Activated T-cell treated with anti-CD3 and anti-CD28 coated beads, Interleukin-2, amount 50 U/mL, for 24 hours (primary cell): Measurements from ENCODE around the gene SLC6A17.

ENCODE experiments used
- DNase-seq: peaks from one replicate; pipeline ENCODE4 v3.0.0-alpha.2; 2020
- H3K27ac Mint-ChIP-seq: 2 replicates; pipeline ENCODE4 v1.8.0; 2020; ENCODE audit warnings: mild to moderate bottlenecking, mixed read lengths
- H3K27me3 Mint-ChIP-seq: 2 replicates; pipeline ENCODE4 v1.8.0; 2020; ENCODE audit warnings: mixed read lengths
- H3K36me3 Mint-ChIP-seq: 2 replicates; pipeline ENCODE4 v1.8.0; 2020; ENCODE audit warnings: low read depth, mixed read lengths
- H3K4me1 Mint-ChIP-seq: 2 replicates; pipeline ENCODE4 v1.8.0; 2020; ENCODE audit warnings: low read depth, mixed read lengths
- H3K4me3 Mint-ChIP-seq: 2 replicates; pipeline ENCODE4 v1.8.0; 2020; ENCODE audit warnings: mild to moderate bottlenecking, moderate library complexity, mixed read lengths
- H3K9me3 Mint-ChIP-seq: 2 replicates; pipeline ENCODE4 v1.8.0; 2020; ENCODE audit warnings: mixed read lengths

Gene SLC6A17

GRCh38 chr1:110237386-110238152 is 87.3 kb downstream of the SLC6A17 start:
- no peak for DNase-seq
- no peak overlapping the region for H3K4me3 Mint-ChIP-seq
- H3K36me3 Mint-ChIP-seq = peaks cover 30% of the 10 kb centered on the region
- H3K9me3 Mint-ChIP-seq = no peaks in the 10 kb centered on the region
- peaks cover 62% of the 10 kb centered on the region for H3K4me1 Mint-ChIP-seq
- H3K27me3 Mint-ChIP-seq = no peaks in the 10 kb centered on the region
- H3K27ac Mint-ChIP-seq = no peak overlapping the region

- peak overlapping the region; percentile 42 for H3K27ac Mint-ChIP-seq
- H3K4me1 Mint-ChIP-seq = peaks cover 62% of the 10 kb centered on the region
- H3K27me3 Mint-ChIP-seq = no peaks in the 10 kb centered on the region
- no peaks in the 10 kb centered on the region for H3K9me3 Mint-ChIP-seq
- no peak for DNase-seq
- H3K36me3 Mint-ChIP-seq = peaks cover 14% of the 10 kb centered on the region
- no peak overlapping the region for H3K4me3 Mint-ChIP-seq
Measured at GRCh38 chr1:110239441-110240430, 89.4 kb downstream of the SLC6A17 start.

- no peak overlapping the region for H3K27ac Mint-ChIP-seq
- H3K9me3 Mint-ChIP-seq = no peaks in the 10 kb centered on the region
- peaks cover 53% of the 10 kb centered on the region for H3K4me1 Mint-ChIP-seq
- no peak for DNase-seq
- H3K27me3 Mint-ChIP-seq = no peaks in the 10 kb centered on the region
- H3K36me3 Mint-ChIP-seq = peaks cover 8% of the 10 kb centered on the region
- H3K4me3 Mint-ChIP-seq = no peak overlapping the region
Measured at GRCh38 chr1:110240476-110241210, 90.3 kb downstream of the SLC6A17 start.

- Mint-ChIP-seq H3K27ac (no peak overlapping the region), H3K4me1 (peaks cover 44% of the 10 kb centered on the region), H3K36me3 (peaks cover 7% of the 10 kb centered on the region), H3K9me3 (no peaks in the 10 kb centered on the region), H3K27me3 (no peaks in the 10 kb centered on the region), H3K4me3 (no peak overlapping the region)
- DNase-seq = no peak
Measured at GRCh38 chr1:110241516-110241915, 91.2 kb downstream of the SLC6A17 start.

- no peaks in the 10 kb centered on the region for H3K9me3 Mint-ChIP-seq
- peaks cover 5% of the 10 kb centered on the region for H3K36me3 Mint-ChIP-seq
- no peak overlapping the region for H3K27ac Mint-ChIP-seq
Measured at GRCh38 chr1:110242062-110242461, 91.8 kb downstream of the SLC6A17 start.

GRCh38 chr1:110242731-110243130 is 92.4 kb downstream of the SLC6A17 start:
- H3K27me3 Mint-ChIP-seq = no peaks in the 10 kb centered on the region
- no peaks in the 10 kb centered on the region for H3K9me3 Mint-ChIP-seq
- H3K27ac Mint-ChIP-seq = peak overlapping the region; percentile 38
- H3K36me3 Mint-ChIP-seq = peaks cover 4% of the 10 kb centered on the region
- H3K4me3 Mint-ChIP-seq = no peak overlapping the region
- peaks cover 33% of the 10 kb centered on the region for H3K4me1 Mint-ChIP-seq
- DNase-seq = no peak

More at GRCh38 chr1:110242062-110242461, 91.8 kb downstream of the SLC6A17 start:
- Mint-ChIP-seq H3K4me3 (no peak overlapping the region), H3K4me1 (peaks cover 39% of the 10 kb centered on the region), H3K27me3 (no peaks in the 10 kb centered on the region)
- DNase-seq = no peak

GRCh38 chr1:110243146-110243545 is 92.9 kb downstream of the SLC6A17 start:
- Mint-ChIP-seq H3K36me3 (peaks cover 4% of the 10 kb centered on the region), H3K27me3 (no peaks in the 10 kb centered on the region), H3K9me3 (no peaks in the 10 kb centered on the region), H3K4me3 (no peak overlapping the region), H3K4me1 (peaks cover 29% of the 10 kb centered on the region), H3K27ac (no peak overlapping the region)
- no peak for DNase-seq

- H3K36me3 Mint-ChIP-seq = peaks cover 4% of the 10 kb centered on the region
- H3K27ac Mint-ChIP-seq = no peak overlapping the region
- H3K4me3 Mint-ChIP-seq = no peak overlapping the region
- no peaks in the 10 kb centered on the region for H3K9me3 Mint-ChIP-seq
- H3K4me1 Mint-ChIP-seq = peaks cover 24% of the 10 kb centered on the region
- no peak for DNase-seq
- H3K27me3 Mint-ChIP-seq = no peaks in the 10 kb centered on the region
Measured at GRCh38 chr1:110243574-110243973, 93.3 kb downstream of the SLC6A17 start.

- no peak for DNase-seq
- H3K27ac Mint-ChIP-seq = no peak overlapping the region
- no peaks in the 10 kb centered on the region for H3K9me3 Mint-ChIP-seq
- H3K36me3 Mint-ChIP-seq = no peaks in the 10 kb centered on the region
- peaks cover 10% of the 10 kb centered on the region for H3K4me1 Mint-ChIP-seq
- no peaks in the 10 kb centered on the region for H3K27me3 Mint-ChIP-seq
- no peak overlapping the region for H3K4me3 Mint-ChIP-seq
Measured at GRCh38 chr1:110245876-110246620, 95.8 kb downstream of the SLC6A17 start.

- Mint-ChIP-seq H3K9me3 (no peaks in the 10 kb centered on the region), H3K27ac (no peak overlapping the region), H3K4me1 (peaks cover 3% of the 10 kb centered on the region), H3K36me3 (no peaks in the 10 kb centered on the region), H3K4me3 (no peak overlapping the region), H3K27me3 (no peaks in the 10 kb centered on the region)
- no peak for DNase-seq
Measured at GRCh38 chr1:110248746-110249145, 98.5 kb downstream of the SLC6A17 start.

- H3K4me3 Mint-ChIP-seq = no peak overlapping the region
- H3K27me3 Mint-ChIP-seq = no peaks in the 10 kb centered on the region
- DNase-seq = no peak
- H3K9me3 Mint-ChIP-seq = no peaks in the 10 kb centered on the region
- H3K36me3 Mint-ChIP-seq = no peaks in the 10 kb centered on the region
- H3K27ac Mint-ChIP-seq = no peak overlapping the region
- no peaks in the 10 kb centered on the region for H3K4me1 Mint-ChIP-seq
Measured at GRCh38 chr1:110249256-110249655, 99.0 kb downstream of the SLC6A17 start.

- DNase-seq = no peak
- Mint-ChIP-seq H3K4me3 (no peak overlapping the region), H3K27ac (no peak overlapping the region), H3K27me3 (no peaks in the 10 kb centered on the region), H3K4me1 (no peaks in the 10 kb centered on the region), H3K36me3 (no peaks in the 10 kb centered on the region), H3K9me3 (no peaks in the 10 kb centered on the region)
Measured at GRCh38 chr1:110250008-110250407, 99.7 kb downstream of the SLC6A17 start.

- no peaks in the 10 kb centered on the region for H3K36me3 Mint-ChIP-seq
- H3K4me1 Mint-ChIP-seq = peaks cover 6% of the 10 kb centered on the region
- H3K27ac Mint-ChIP-seq = no peak overlapping the region
- H3K4me3 Mint-ChIP-seq = no peak overlapping the region
- no peaks in the 10 kb centered on the region for H3K9me3 Mint-ChIP-seq
- no peak for DNase-seq
- no peaks in the 10 kb centered on the region for H3K27me3 Mint-ChIP-seq
Measured at GRCh38 chr1:110250749-110251148, 100.5 kb downstream of the SLC6A17 start.
